Measurements from ENCODE around the gene DAO.
A peak's percentile ranks its signal among the peaks of the same experiment; 100 is the strongest.

DAO gene

DNA sequence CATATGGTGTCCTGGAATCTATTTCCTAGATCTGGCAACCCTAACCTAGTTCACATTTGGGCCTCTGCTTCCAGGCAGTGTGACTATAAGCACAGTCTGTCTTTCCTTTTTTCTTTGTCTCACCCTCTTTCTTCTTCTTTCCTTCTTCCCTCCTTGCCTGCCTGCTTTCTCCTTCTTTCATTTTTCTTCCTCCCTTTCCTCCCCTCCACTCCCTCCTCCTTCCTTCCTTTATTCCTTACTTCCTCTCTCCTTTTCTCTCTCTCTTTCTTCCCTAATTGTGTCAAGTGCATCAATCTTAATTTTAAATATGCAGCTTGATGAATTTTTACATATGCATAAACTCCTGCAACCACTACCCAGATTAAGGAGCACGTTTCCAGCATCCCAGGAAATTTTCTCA, 4.6 kb upstream of the DAO start:
- no peak overlapping the region for H3K4me3 ChIP-seq
- no peak for DNase-seq (ENCODE audit: low spot score in 2 of 2)
- no peaks in the 10 kb centered on the region for H3K27me3 ChIP-seq (ENCODE audit: low read depth)
- in situ Hi-C loops (cut with MboI; ENCODE audit: low sequenced_read_pairs) = no loop called here
- no peaks in the 10 kb centered on the region for H3K36me3 ChIP-seq (replicated peaks)
- H3K9me3 ChIP-seq = no peaks in the 10 kb centered on the region
- no peaks in the 10 kb centered on the region for H3K4me1 ChIP-seq

DNA sequence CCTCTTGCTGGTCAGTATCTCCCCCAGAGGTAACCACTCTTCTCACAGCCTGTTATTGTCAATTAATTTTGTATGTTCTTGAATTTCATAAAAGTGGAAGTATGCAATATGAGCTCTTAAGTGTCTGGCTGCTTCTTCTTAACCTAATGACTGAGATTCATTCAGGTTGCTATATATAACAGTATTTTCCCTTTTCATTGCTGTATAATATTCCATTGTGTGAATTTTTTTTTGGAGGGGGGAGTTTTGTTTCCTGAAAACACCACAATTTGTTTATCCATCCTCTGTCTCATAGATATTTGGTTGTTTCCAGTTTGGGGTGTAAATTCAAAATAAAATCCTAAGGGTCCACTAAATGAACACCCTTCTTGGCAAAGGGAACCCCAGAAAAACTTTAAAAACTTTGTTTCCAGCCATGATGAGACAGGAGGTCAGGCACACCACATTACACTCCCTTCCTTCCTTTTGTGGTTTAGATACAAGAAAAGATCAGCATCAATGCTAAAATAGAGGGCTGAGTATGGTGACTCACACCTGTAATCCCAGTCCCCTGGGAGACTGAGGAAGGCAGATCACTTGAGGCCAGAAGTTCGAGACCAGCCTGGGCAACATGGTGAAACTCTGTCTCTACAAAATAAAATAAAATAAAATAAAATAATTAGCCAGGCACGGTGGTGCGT, 4.1 kb upstream of the DAO start:
- no peak for DNase-seq (ENCODE audit: low spot score in 2 of 2)
- Histone ChIP-seq H3K4me1 (no peaks in the 10 kb centered on the region), H3K9me3 (no peaks in the 10 kb centered on the region), H3K36me3 (replicated peaks) (no peaks in the 10 kb centered on the region), H3K27me3 (ENCODE audit: low read depth) (peaks cover 4% of the 10 kb centered on the region; the same call in 1 of the 2 replicates), H3K4me3 (no peak overlapping the region)
- in situ Hi-C loops (cut with MboI; ENCODE audit: low sequenced_read_pairs) = no loop called here

DNA sequence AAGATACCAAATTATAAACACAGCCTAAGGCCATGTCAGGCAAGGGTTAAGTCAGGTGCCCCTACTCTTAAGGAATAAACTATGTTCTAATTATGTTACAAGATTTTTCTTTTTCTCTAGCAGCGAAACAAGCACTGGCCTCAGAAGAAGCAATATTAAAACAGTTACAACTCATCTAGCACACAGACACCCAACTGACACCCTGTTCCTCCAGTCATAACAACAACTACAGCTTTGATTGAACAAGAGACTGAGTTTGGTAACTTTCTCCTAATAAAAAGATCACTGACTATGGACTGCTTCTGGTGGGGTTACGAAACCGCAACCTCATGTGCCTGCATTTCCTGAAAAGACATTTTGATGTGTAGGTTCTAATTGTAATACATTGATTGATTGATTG, 3.3 kb upstream of the DAO start:
- H3K4me1 ChIP-seq = no peaks in the 10 kb centered on the region
- peaks cover 8% of the 10 kb centered on the region for H3K27me3 ChIP-seq (ENCODE audit: low read depth)
- no peaks in the 10 kb centered on the region for H3K9me3 ChIP-seq
- no peak for DNase-seq (ENCODE audit: low spot score in 2 of 2)
- H3K4me3 ChIP-seq = no peak overlapping the region
- in situ Hi-C loops (cut with MboI; ENCODE audit: low sequenced_read_pairs) = no loop called here
- H3K36me3 ChIP-seq (replicated peaks) = no peaks in the 10 kb centered on the region

DNA sequence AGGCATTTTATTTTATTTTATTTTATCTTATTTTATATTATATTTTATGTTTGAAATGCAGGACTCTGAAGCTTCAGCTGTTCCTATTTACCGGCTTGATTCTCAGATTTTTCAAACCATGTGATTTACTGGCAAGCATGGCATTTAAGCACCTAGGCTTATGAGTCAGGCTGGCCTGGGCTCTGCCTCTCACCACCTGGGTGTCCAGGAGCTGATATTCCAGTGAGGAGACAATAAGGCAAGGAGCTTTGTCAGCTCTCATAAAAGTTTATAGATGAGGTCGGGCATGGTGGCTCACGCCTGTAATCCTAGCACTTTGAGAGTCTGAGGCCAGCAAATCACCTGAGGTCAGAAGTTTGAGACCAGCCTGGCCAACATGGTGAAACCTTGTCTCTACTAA, 2.1 kb downstream of the DAO start:
- peaks cover 13% of the 10 kb centered on the region for H3K27me3 ChIP-seq (ENCODE audit: low read depth)
- H3K4me1 ChIP-seq = no peaks in the 10 kb centered on the region
- in situ Hi-C loops (cut with MboI; ENCODE audit: low sequenced_read_pairs) = no loop called here
- no peaks in the 10 kb centered on the region for H3K36me3 ChIP-seq (replicated peaks)
- H3K4me3 ChIP-seq = no peak overlapping the region
- no peak for DNase-seq (ENCODE audit: low spot score in 2 of 2)
- H3K9me3 ChIP-seq = no peaks in the 10 kb centered on the region

DNA sequence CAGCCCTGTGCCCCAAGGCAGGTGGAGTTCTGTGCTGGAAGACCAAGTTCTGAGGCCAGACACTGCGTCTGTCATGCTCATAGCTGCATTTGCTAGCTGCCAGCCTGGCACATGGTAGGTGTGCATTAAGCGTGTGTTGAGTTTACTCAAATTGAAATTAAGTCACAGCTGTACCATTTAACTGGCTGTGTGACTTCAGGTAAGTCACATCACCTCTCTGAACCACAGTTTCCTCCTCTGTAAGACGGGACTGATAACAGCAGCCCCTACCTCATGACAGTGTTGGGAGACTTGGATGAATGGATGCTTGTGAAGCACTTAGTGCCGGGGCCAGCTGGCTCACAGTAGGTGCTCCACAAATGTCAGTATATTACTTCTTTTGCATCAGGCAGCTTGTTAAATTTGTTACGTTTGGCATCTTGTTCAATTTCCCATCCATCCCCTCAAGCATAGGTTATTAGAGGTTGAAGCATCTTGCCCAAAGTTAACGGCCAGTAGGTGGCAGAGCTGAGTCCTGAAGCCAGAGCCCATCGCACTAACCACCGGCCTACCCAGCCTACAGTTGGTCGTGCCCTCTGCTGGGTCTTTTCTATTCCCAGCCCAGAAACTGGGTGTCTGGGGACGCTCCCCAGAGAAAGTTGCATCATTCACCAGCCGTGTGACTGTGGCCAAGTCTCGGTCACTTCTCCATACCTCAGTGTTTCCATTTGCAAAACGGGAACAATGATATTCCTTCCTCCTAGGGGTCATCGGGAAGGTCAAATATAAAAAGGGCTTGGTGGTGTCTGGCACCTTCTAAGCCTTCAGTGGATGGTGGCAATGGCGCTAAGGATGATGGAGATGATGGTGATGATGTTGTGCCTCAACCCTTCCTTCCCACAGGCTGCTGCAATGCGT, 4.5 kb downstream of the DAO start:
- peak; percentile 15 to 79 for DNase-seq (ENCODE audit: low spot score in 2 of 2)
- no peaks in the 10 kb centered on the region for H3K36me3 ChIP-seq (replicated peaks)
- in situ Hi-C loops (cut with MboI; ENCODE audit: low sequenced_read_pairs) = no loop called here

DNA sequence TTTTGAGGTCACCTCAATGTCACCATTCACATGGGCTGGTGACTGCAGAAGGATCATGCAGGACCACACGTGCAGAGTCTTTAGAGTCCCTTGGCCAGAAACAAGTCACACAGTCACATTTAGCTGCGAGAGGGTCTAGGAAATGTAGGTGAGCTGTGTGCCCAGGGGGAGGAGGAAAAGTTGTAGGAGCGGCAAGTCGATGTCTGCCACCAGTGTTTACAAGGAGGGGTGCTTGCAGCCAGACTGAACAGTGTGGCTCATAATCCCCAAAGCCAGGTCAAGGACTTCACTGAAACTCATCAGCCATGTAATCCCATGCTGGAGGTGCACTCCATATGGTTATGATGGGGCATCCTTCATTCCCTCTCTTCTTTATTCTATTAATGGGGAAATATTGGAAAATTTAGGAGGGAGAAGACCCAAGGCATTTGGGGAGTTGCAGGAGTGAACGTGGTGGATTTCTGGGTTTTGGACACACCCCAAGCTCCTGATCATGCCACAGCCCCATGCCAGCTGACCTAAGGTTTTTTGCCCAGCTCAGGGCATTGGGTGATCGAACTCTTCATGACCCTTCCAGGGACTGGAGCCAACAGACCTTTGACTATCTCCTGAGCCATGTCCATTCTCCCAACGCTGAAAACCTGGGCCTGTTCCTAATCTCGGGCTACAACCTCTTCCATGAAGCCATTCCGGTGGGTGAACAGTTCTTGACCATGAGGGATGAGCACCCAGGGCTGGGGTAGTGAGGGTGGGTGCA, 7.2 kb downstream of the DAO start:
- DNase-seq (ENCODE audit: low spot score in 2 of 2) = no peak
- Histone ChIP-seq H3K9me3 (no peaks in the 10 kb centered on the region), H3K4me3 (no peak overlapping the region), H3K4me1 (no peaks in the 10 kb centered on the region), H3K36me3 (replicated peaks) (no peaks in the 10 kb centered on the region), H3K27me3 (ENCODE audit: low read depth) (peaks cover 3% of the 10 kb centered on the region; the same call in 1 of the 2 replicates)
- in situ Hi-C loops (cut with MboI; ENCODE audit: low sequenced_read_pairs) = no loop called here

More for the DNA sequence above, 4.5 kb downstream of the DAO start:
- Histone ChIP-seq H3K4me1 (no peaks in the 10 kb centered on the region), H3K4me3 (no peak overlapping the region), H3K27me3 (ENCODE audit: low read depth) (peaks cover 13% of the 10 kb centered on the region), H3K9me3 (no peaks in the 10 kb centered on the region)

DNA sequence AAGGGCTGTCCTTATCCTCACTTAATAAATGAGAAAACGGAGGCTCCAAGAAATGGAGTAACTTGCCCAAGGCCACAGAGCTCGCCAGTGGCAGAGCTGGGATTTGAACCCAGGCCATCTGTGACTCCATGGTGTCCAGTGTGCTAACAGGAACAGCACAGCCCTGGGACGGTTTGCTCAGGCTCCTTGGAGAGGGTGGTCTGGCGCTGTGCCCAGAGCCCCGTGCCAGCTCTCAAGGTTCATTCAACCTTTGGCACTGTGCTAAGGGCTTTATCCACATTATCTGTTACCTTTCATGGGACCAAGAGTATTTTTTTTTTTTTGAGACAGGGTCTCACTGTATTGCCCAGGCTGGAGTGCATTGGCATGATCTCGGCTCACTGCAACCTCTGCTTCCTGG, 8.1 kb downstream of the DAO start:
- no peak overlapping the region for H3K4me3 ChIP-seq
- H3K4me1 ChIP-seq = no peaks in the 10 kb centered on the region
- in situ Hi-C loops (cut with MboI; ENCODE audit: low sequenced_read_pairs) = no loop called here
- H3K27me3 ChIP-seq (ENCODE audit: low read depth) = no peaks in the 10 kb centered on the region
- H3K9me3 ChIP-seq = no peaks in the 10 kb centered on the region
- no peak for DNase-seq (ENCODE audit: low spot score in 2 of 2)
- no peaks in the 10 kb centered on the region for H3K36me3 ChIP-seq (replicated peaks)

DNA sequence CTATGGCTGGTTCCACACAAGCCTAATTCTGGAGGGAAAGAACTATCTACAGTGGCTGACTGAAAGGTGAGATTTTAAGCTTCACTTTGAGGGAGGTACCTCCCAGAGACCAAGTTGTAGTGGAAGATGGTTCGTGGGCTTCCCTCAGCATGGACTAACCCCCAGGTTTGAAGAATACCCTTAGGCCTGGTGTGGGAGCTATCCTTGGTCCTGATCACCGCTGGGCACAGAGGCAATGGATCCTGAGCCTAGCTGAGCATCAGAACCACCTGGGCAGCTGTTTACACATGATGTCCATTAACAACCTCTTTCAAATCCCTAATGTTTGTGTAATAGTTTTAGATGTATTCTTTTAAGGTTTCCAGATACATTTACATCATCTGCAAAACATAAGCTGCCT, 10.3 kb downstream of the DAO start:
- in situ Hi-C loops (cut with MboI; ENCODE audit: low sequenced_read_pairs) = no loop called here
- no peaks in the 10 kb centered on the region for H3K27me3 ChIP-seq (ENCODE audit: low read depth)
- H3K36me3 ChIP-seq (replicated peaks) = no peaks in the 10 kb centered on the region
- DNase-seq (ENCODE audit: low spot score in 2 of 2) = peak in 1 of 2 experiments; percentile 53
- no peak overlapping the region for H3K4me3 ChIP-seq
- no peaks in the 10 kb centered on the region for H3K4me1 ChIP-seq
- H3K9me3 ChIP-seq = no peaks in the 10 kb centered on the region

DNA sequence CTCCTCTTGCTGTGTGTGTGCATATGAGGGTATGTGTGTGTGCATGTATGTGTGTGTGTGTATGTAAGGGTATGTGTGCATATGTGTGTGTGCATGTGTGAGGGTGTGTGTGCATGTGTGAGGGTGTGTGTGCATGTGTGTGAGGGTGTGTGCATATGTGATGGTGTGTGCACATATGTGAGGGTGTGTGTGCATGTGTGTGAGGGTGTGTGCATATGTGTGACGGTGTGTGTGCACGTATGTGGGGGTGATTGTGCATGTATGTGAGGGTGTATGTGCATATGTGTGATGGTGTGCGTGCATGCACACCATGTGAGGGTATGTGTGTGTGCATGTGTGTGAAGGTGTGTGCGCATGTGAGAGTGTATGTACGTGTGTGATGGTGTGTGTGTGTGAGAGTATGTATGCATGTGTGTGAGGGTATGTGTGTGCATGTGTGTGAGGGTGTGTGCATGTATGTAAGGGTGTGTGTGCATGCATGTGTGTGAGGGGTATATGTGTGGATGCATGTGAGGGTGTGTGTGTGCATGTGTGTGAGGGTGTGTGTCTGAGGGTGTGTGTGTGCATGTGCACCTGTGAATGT, 15.4 kb downstream of the DAO start:
- H3K4me3 ChIP-seq = no peak overlapping the region
- DNase-seq (ENCODE audit: low spot score in 2 of 2) = no peak
- H3K36me3 ChIP-seq (replicated peaks) = no peaks in the 10 kb centered on the region
- no peaks in the 10 kb centered on the region for H3K4me1 ChIP-seq
- H3K27me3 ChIP-seq (ENCODE audit: low read depth) = no peaks in the 10 kb centered on the region; the same call in 1 of the 2 replicates
- in situ Hi-C loops (cut with MboI; ENCODE audit: low sequenced_read_pairs) = no loop called here
- no peaks in the 10 kb centered on the region for H3K9me3 ChIP-seq

DNA sequence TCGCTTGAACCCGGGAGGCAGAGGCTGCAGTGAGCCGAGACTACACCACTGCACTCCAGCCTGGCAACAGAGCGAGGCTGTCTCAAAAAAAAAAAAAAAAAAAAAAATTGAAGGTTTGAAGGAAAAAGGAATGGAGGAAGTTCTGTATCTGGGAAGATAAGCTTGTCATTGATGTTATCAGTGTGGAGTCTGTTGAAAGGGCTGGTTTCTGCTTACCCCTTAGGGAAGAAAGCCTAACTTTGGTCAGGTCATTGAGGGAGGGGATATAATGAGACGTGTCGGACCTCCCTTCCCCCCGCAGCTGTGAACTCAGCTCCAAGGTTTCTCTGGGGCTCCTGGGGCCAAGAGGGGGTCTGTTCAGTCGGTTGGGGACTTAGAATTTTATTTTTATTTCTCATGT, 16.4 kb downstream of the DAO start:
- DNase-seq (ENCODE audit: low spot score in 2 of 2) = no peak
- H3K36me3 ChIP-seq (replicated peaks) = no peaks in the 10 kb centered on the region
- no peaks in the 10 kb centered on the region for H3K4me1 ChIP-seq
- H3K4me3 ChIP-seq = no peak overlapping the region
- in situ Hi-C loops (cut with MboI; ENCODE audit: low sequenced_read_pairs) = no loop called here
- H3K27me3 ChIP-seq (ENCODE audit: low read depth) = no peaks in the 10 kb centered on the region; the same call in 1 of the 2 replicates
- H3K9me3 ChIP-seq = no peaks in the 10 kb centered on the region

DNA sequence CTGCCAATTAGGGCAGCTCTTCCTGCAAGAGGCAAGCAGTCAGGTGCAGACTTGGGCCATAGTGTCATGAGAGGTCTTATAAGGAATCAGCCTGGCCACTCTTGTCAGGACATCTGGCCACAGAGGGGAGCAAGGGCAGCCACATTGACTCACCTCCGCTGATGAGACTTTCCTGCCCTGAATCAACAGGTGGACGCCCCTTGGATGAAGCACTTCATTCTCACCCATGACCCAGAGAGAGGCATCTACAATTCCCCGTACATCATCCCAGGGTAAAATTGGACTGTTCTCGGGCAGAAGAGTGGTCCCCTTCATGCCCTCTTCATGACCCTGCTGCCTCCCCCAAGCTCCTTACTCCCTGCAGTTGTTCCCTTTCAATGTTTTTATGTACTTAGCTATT, 16.9 kb downstream of the DAO start:
- H3K36me3 ChIP-seq (replicated peaks) = no peaks in the 10 kb centered on the region
- in situ Hi-C loops (cut with MboI; ENCODE audit: low sequenced_read_pairs) = no loop called here
- H3K4me1 ChIP-seq = no peaks in the 10 kb centered on the region
- DNase-seq (ENCODE audit: low spot score in 2 of 2) = no peak
- no peak overlapping the region for H3K4me3 ChIP-seq
- H3K9me3 ChIP-seq = no peaks in the 10 kb centered on the region
- no peaks in the 10 kb centered on the region; the same call in 1 of the 2 replicates for H3K27me3 ChIP-seq (ENCODE audit: low read depth)

DNA sequence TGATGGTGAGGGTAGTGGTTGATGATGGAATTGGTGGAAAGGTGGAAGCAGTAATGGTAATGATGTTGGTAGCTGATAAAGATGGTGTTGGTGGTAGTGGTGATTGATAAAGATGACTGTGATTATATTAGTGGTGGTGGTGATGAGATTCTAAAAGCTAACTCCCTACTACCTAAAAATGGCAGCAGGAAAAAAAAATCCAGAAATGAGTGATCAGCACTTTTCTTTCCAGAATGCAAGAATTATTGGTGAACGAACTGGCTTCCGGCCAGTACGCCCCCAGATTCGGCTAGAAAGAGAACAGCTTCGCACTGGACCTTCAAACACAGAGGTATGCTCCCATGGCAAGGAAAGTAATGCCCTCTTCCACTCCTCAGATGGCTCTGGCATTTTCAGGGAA, 19.3 kb downstream of the DAO start:
- Histone ChIP-seq H3K4me3 (no peak overlapping the region), H3K36me3 (replicated peaks) (no peaks in the 10 kb centered on the region), H3K4me1 (no peaks in the 10 kb centered on the region), H3K9me3 (no peaks in the 10 kb centered on the region), H3K27me3 (ENCODE audit: low read depth) (no peaks in the 10 kb centered on the region; the same call in 1 of the 2 replicates)
- no peak for DNase-seq (ENCODE audit: low spot score in 2 of 2)
- in situ Hi-C loops (cut with MboI; ENCODE audit: low sequenced_read_pairs) = no loop called here

DNA sequence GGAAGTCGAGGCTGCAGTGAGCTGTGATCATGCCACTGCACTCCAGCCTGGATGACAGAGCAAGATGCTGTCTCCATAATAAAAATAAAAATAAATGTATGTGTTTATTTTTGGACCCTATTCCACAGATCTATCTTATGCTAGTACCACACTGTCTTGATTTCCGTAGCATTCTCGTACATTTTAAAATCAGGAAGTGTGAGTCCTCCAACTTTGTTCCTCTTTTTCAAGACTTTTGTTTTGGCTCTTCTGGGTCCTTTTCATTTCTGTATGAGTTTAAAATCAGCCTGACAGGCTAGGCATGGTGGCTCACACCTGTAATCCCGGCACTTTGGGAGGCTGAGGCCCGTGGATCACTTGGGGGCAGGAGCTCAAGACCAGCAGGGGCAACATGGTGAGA, 25.8 kb downstream of the DAO start:
- DNase-seq (ENCODE audit: low spot score in 2 of 2) = no peak
- Histone ChIP-seq H3K9me3 (no peaks in the 10 kb centered on the region), H3K27me3 (ENCODE audit: low read depth) (no peaks in the 10 kb centered on the region), H3K4me3 (no peak overlapping the region), H3K36me3 (replicated peaks) (no peaks in the 10 kb centered on the region), H3K4me1 (no peaks in the 10 kb centered on the region)
- in situ Hi-C loops (cut with MboI; ENCODE audit: low sequenced_read_pairs) = no loop called here
